OCI-LY7 (cell line): Measurements from ENCODE around the gene SLC13A2. TPM values are rescaled to one million over a fixed set of nuclear protein-coding genes. Genes with fewer than 3 reads are reported as not detected.

Source experiments
- BruUV-seq: library from RNA; stranded (reverse); fragments of 400-500 nt; replicated peaks from 2 replicates; lab custom pipeline; 2021; lab: Mats Ljungman, UMichigan
- CTCF ChIA-PET: fragments of 300-600 bp; sonication (Branson Sonifier 250); formaldehyde crosslinking; loops from one replicate; lab custom pipeline; 2022; ENCODE audit warnings: antibody characterized with exemption; ENCODE audit not compliant: unreplicated experiment; lab: Charles Lee
- POLR2A ChIA-PET: fragments of 300-600 bp; sonication (Branson Sonifier 250); formaldehyde crosslinking; loops from one replicate; lab custom pipeline; 2022; ENCODE audit warnings: antibody characterized with exemption; lab: Charles Lee
- DNase-seq: peaks from one replicate; pipeline ENCODE4 v3.0.0-alpha.2; 2015; ENCODE audit warnings: low spot score
- H2AFZ ChIP-seq: fragments of 200-600 bp; sonication (generic), shearing (Covaris generic); 2 replicates; pipeline ENCODE4 v1.6.1; 2014; ENCODE audit warnings: mild to moderate bottlenecking, antibody characterized with exemption, low read length, moderate library complexity
- H3K27ac ChIP-seq: fragments of 200-600 bp; sonication (generic); 2 replicates; pipeline ENCODE4 v1.5.1; 2014; ENCODE audit warnings: mixed run types, low read depth, mild to moderate bottlenecking, moderate library complexity, low read length, inconsistent platforms; ENCODE audit not compliant: poor library complexity, severe bottlenecking
- H3K36me3 ChIP-seq: fragments of 200-600 bp; sonication (generic); 2 replicates; pipeline ENCODE4 v1.6.1; 2014; ENCODE audit warnings: mild to moderate bottlenecking, antibody characterized with exemption, low read length, moderate library complexity, mixed read lengths; ENCODE audit not compliant: insufficient read depth
- H3K4me1 ChIP-seq: fragments of 200-600 bp; sonication (generic); 2 replicates; pipeline ENCODE4 v1.5.1; 2014; ENCODE audit warnings: mild to moderate bottlenecking, low read length; ENCODE audit not compliant: insufficient read depth, poor library complexity, severe bottlenecking
- H3K4me2 ChIP-seq: fragments of 200-600 bp; sonication (generic); 2 replicates; pipeline ENCODE4 v1.6.1; 2014; ENCODE audit warnings: mild to moderate bottlenecking, low read length
- H3K4me3 ChIP-seq: fragments of 200-600 bp; sonication (generic); 2 replicates; pipeline ENCODE4 v1.5.1; 2014; ENCODE audit warnings: mild to moderate bottlenecking, low read depth, low read length; ENCODE audit not compliant: poor library complexity, severe bottlenecking
- H3K79me2 ChIP-seq: fragments of 200-600 bp; sonication (generic); 2 replicates; pipeline ENCODE4 v1.6.1; 2016; ENCODE audit warnings: low read depth, mild to moderate bottlenecking, low read length, moderate library complexity, mixed read lengths; ENCODE audit not compliant: insufficient read depth
- H3K9me2 ChIP-seq: fragments of 200-600 bp; sonication (generic); 2 replicates; pipeline ENCODE4 v1.6.1; 2016; ENCODE audit warnings: mild to moderate bottlenecking, low read length, mixed read lengths; ENCODE audit not compliant: insufficient read depth
- H3K9me3 ChIP-seq: fragments of 200-600 bp; sonication (generic); 2 replicates; pipeline ENCODE4 v1.6.1; 2014; ENCODE audit warnings: mild to moderate bottlenecking, mixed run types, low read length, mixed read lengths
- H4K20me1 ChIP-seq: fragments of 200-600 bp; sonication (generic); 2 replicates; pipeline ENCODE4 v1.6.1; 2014; ENCODE audit warnings: mild to moderate bottlenecking, antibody characterized with exemption, low read length, moderate library complexity, mixed read lengths; ENCODE audit not compliant: insufficient read depth
- CTCF ChIP-seq: fragments of 200-600 bp; sonication (generic); conservative IDR thresholded peaks from 2 replicates; pipeline ENCODE4 v1.5.1; 2014; ENCODE audit warnings: mild to moderate bottlenecking, antibody characterized with exemption, low read length, moderate library complexity, mixed read lengths
- EZH2phosphoT487 ChIP-seq: fragments of 200-600 bp; sonication (generic); IDR thresholded peaks from 2 replicates; pipeline ENCODE4 v1.6.1; 2018; ENCODE audit warnings: low read depth, borderline replicate concordance, mild to moderate bottlenecking, mixed run types, antibody characterized with exemption, low read length, moderate library complexity, mixed read lengths
- intact Hi-C: fragments of 100-400 bp; cut with micrococcal nuclease; formaldehyde crosslinking; loops from one replicate; pipeline ENCODE4 v1.10.0; 2022; ENCODE audit not compliant: unreplicated experiment
- total RNA-seq, 2 experiments: library from RNA; depleted of rRNA in 1 of 2; stranded (reverse); fragments of >200 nt in 1 of 2; shearing (Covaris generic) in 1 of 2; gene quantifications; 2 replicates each; pipeline ENCODE4 v1.2.3, GENCODE V29; 2014 to 2022

Gene SLC13A2
- total RNA-seq, 2 experiments from 2014 or later: not detected

- intact Hi-C loops: no loop called here
Observed at GRCh38 chr17:28498652-28499363, 25.4 kb downstream of the SLC13A2 start.

DNA sequence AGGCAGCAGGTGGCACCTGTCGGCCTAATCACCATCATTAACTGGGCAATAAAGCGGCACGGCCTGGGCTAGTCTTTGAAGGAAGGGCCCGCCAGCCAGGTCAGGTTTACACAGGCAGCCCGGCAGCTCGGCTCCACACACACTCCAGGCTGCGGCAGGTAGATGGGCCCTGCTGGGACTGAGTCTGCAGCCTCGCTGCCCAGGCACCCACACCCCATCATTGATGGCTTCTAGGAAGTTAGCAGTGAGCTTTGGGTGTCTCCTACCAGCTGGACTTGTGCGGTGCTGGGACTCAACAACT lies 25.9 kb downstream of the SLC13A2 start:
- H2AFZ ChIP-seq: no peak overlapping the region
- no peak overlapping the region for H3K4me3 ChIP-seq
- ChIA-PET CTCF (no interaction called here), POLR2A (no interaction called here)
- H3K79me2 ChIP-seq: no peaks in the 10 kb centered on the region
- H3K9me3 ChIP-seq: no peaks in the 10 kb centered on the region
- no peak for TF ChIP-seq EZH2phosphoT487
- no peak for TF ChIP-seq CTCF
- H3K9me2 ChIP-seq: no peaks in the 10 kb centered on the region
- no peak overlapping the region for H3K27ac ChIP-seq
- H3K4me2 ChIP-seq: no peak overlapping the region
- H3K36me3 ChIP-seq: no peaks in the 10 kb centered on the region
- intact Hi-C loops: no loop called here
- H4K20me1 ChIP-seq: no peaks in the 10 kb centered on the region
- H3K4me1 ChIP-seq: no peaks in the 10 kb centered on the region
- DNase-seq: no peak
- BruUV-seq: no TSS peak

More at GRCh38 chr17:28498652-28499363, 25.4 kb downstream of the SLC13A2 start:
- no peak overlapping the region for H3K27ac ChIP-seq
- no peak for DNase-seq
- H4K20me1 ChIP-seq: no peaks in the 10 kb centered on the region
- no peaks in the 10 kb centered on the region for H3K9me2 ChIP-seq
- H3K4me2 ChIP-seq: no peak overlapping the region
- no peak for TF ChIP-seq EZH2phosphoT487
- TF ChIP-seq CTCF: no peak
- ChIA-PET POLR2A (interaction anchor here (0.7 kb wide), 1 partner anchor 22 kb away, joined by 3 read pairs; no protein-coding TSS in a partner anchor), CTCF (no interaction called here)
- no peaks in the 10 kb centered on the region for H3K4me1 ChIP-seq
- no TSS peak for BruUV-seq
- H3K36me3 ChIP-seq: no peaks in the 10 kb centered on the region
- no peak overlapping the region for H3K4me3 ChIP-seq
- H2AFZ ChIP-seq: no peak overlapping the region
- H3K9me3 ChIP-seq: no peaks in the 10 kb centered on the region
- no peaks in the 10 kb centered on the region for H3K79me2 ChIP-seq

GRCh38 chr17:28499684-28500357 lies 26.4 kb downstream of the SLC13A2 start:
- no peak overlapping the region for H3K4me2 ChIP-seq
- TF ChIP-seq CTCF (no peak), EZH2phosphoT487 (no peak)
- no peak overlapping the region for H2AFZ ChIP-seq
- no peaks in the 10 kb centered on the region for H4K20me1 ChIP-seq
- BruUV-seq: no TSS peak
- H3K4me1 ChIP-seq: no peaks in the 10 kb centered on the region
- ChIA-PET CTCF (no interaction called here), POLR2A (no interaction called here)
- H3K27ac ChIP-seq: no peak overlapping the region
- intact Hi-C loops: no loop called here
- H3K36me3 ChIP-seq: no peaks in the 10 kb centered on the region
- no peak for DNase-seq
- H3K9me3 ChIP-seq: no peaks in the 10 kb centered on the region
- no peak overlapping the region for H3K4me3 ChIP-seq
- no peaks in the 10 kb centered on the region for H3K79me2 ChIP-seq
- H3K9me2 ChIP-seq: no peaks in the 10 kb centered on the region
